GM21390 (cell line): ENCODE data around the gene CYP17A1.
A peak's percentile ranks its signal among the peaks of the same experiment; 100 is the strongest.

ENCODE experiments used
- ATAC-seq: cut with Tn5 transposase; IDR thresholded peaks from one replicate; pipeline ENCODE4 v1.9.1; 2021; ENCODE audit not compliant: unreplicated experiment

The CYP17A1 gene

DNA sequence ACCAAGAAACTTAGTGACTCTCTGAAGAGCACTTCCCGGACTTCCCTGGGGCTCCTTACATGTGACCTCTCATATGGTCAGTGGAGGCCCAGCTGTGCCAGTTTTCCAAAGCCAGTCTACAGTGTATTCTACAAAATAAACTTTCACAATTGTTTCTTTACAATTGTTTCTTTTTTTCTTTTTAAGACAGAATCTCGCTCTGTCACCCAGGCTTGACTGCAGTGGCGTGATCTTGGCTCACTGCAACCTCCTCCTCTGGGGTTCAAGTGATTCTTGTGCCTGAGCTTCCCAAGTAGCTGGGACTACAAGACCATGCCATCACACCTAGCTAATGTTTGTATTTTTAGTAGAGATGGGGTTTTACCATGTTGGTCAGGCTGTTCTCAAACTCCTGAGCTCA lies 25.9 kb downstream of the CYP17A1 start:
- ATAC-seq = no peak

DNA sequence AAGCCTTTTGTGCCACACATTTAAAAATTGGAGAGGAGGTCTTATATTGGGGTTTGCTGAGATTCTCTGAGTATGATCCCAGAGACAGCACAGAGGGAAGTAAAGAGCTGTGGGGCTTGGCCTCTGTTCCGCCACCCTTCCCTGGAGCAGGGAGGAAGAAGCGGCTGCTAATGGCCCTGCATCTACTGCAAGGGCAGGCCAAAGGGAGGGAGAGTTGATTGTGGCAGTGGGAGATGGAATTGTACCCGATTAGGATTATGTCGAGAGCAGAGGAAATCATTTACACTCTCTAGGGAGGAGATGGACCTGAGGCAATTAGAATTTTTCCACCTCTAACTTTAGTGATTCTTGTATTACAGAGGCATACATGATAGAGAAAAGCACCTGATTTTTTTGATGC lies 28.8 kb downstream of the CYP17A1 start:
- no peak for ATAC-seq

DNA sequence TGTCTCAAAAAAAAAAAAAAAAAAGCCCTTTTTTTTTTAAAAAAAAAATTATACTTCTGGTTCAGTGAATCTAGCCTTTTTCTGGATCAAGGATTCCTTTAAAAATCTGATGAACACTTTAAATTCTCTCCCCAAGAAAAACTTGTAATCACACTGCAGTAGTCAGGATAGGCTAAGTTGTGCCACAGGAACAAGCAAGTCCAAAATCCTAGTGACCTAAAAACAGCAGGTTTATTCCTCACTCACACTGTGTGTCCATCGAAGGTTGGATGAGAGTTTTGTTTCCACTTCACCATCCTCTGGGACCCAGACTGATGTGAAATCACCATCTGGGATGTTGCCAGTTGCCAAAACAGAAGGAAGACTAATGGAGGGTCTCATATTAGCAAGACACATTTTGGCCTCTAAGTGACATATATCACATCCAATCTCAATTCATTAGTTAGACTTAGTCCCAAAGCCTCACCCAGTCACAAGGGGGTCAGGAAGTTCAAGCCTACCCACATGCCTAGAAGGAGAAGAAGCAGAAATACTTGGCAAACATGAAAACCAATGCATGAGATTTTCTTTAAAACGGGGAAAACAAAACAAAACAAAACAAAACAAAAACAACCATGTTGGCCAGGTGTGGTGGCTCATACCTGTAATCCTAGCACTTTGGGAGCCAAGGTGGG lies 32.7 kb downstream of the CYP17A1 start:
- ATAC-seq = no peak

DNA sequence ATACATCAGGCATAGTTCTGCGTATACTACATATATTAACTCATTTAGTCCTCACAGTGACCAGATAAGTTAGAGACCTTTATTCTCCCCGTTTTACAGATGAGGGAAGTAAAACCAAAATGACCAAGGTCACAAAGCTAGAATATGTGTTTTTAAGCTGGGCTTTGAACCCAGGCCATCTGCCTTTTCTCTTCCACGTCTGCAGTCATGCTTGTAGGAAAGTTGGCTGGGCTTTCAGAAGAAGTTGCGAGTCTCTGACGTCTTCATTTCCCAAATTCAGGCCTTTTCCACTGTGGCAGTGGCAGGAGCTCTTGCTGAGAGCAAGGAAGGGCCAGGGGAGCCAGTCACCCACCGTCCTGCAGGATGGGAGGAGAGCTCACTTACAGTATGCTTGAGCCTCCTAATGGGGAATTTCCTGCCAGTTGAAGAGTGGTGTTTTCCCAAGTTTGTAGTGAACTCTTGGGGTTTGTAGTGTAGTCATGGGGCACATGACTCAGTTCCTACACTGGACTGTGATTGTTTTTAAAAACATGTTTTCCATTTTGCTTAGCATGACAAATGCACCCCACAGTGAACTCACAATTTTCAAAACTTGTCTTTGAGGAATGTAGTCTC lies 34.2 kb downstream of the CYP17A1 start:
- ATAC-seq = no peak

DNA sequence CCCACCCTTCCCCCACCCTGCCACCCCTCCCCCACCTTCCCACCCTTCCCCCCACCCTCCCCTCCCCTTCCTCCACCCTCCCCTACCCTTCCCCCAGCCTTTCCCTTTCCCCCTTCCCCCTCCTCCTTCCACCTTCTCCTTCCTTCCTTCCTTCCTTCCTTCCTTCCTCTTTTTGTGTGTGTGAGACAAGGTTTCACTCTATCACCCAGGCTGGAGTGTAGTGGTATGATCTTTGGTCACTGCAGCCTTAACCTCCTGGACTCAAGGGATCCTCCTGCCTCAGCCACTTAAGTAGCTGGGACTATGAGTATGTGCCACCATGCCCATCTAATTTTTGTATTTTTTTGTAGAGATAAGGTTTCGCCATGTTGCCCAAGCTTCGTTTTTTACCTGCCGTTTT lies 35.2 kb downstream of the CYP17A1 start:
- ATAC-seq = no peak

DNA sequence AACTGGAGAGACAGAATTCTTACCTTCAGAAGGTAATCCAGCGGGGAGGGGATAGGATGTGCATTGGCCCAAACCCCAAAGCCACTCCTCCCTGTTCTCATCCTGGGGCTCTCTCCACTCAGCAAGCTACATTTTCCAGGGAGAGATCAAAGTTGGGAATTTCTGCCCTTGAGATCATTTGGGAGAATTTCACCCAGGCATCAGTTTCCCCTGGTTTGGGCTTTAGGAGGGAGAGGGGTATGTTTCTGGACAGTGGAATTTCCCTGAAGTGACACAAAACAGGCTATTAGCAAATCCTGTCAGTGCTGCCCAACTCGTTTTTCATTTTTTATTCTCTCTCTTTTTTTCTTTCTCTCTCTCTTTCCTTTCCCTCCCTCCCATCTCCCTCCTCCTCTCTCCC lies 35.7 kb downstream of the CYP17A1 start:
- ATAC-seq = no peak

DNA sequence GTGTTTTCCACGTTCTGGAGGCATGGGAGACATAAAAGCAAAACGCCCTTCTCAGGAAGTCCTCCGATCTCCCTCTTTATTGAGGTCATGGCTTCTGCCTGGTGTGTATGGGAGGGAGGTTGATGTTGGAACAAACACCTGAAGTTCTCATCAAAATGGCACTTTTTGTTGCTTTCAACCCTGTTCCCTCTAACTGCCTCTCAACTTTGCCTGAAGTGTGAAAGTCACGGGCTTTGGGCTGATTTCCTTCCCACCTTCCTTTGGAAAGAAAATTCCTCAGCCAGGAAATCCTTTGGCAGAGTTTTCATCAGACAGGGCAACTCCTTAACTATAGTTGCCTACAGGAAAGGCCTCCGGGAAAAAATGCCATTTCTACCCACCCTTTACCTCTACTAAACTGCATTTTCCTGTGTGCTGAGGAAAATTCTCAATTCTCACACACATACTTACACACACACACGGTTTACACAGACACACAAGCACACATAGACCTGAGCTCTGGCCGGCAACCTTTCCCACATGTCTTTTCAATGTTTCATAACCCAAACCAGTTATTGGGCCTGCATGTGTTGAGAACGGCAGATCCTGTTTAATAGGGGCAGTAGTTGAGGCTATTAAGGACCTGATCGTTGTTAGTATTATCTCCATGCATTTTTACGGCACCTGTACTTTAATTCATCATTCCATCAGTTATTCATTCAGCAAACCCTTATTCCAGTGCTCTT lies 36.4 kb downstream of the CYP17A1 start:
- ATAC-seq = no peak

DNA sequence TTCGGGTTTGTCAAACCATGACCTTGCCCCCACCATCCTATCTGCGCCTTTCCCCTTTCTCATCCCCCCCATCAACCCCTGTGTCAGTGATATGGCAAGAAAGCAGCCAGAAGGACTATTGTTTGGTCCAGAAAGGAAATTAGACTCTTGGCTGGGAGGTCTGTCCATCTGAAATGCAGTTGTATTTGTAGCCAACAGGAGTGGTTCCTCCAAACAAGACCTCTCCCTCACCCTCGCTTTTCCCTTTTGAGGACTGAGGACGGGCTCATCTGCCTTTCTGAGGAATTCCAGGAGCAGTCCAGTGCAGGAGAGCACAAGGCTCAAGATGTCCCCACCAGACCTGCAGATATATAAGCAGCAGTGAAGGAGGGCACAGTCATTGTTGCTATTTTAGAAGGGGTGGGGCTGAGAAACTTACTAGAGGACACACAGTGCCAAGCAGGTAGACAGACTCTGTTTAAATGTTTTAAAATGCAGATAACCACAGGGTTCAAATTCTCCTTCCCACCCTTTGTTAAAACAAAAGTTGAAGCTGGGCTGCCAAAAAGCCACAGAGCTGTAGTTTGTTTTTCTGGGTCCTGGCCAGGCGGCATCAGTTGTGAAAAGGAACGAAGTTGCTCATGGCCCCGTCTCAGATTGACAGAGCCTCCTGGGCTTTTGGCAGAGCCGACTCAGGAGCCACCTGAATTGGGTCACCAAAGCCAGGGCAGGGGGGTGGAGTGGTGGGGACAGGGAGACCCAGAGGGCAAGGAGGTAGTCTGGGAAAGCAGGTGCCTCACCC lies 37.3 kb downstream of the CYP17A1 start:
- no peak for ATAC-seq

DNA sequence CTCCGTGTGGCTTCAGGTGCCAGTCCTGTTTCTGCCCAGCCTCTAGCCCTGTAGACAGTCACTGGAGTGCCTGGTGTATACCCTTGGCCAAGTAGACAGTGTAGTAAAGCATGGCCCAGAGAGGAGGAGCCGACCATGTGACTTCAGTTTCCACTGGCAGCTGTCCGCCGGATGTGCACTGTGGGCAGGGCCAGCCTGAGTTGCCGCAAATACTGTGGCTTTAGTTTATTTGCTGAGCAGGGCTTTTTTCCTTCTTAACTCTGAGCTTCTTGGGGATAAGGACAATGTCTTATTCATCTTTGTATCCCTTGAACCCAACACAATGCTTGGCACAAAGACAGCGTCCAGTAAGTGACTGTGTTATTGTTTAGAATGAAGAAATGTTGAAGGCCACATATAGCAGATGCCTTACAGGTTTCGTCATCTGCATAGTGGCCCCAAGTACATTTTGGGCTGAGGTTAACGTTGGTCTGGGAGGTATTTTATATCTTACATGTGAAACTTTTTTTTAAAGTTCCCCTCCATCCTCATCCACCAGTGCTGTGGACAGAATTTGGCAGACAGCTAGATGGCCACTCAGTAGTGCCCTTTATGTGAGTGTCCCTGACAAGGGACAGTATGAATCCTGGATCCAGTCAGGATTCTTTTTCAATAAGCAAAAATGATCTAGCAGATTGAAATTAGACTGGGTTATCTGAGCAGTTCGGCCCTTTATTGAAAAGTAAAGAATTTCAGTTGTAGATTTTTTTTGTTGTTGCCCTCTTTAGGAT lies 40.6 kb downstream of the CYP17A1 start:
- ATAC-seq = peak; percentile 96

DNA sequence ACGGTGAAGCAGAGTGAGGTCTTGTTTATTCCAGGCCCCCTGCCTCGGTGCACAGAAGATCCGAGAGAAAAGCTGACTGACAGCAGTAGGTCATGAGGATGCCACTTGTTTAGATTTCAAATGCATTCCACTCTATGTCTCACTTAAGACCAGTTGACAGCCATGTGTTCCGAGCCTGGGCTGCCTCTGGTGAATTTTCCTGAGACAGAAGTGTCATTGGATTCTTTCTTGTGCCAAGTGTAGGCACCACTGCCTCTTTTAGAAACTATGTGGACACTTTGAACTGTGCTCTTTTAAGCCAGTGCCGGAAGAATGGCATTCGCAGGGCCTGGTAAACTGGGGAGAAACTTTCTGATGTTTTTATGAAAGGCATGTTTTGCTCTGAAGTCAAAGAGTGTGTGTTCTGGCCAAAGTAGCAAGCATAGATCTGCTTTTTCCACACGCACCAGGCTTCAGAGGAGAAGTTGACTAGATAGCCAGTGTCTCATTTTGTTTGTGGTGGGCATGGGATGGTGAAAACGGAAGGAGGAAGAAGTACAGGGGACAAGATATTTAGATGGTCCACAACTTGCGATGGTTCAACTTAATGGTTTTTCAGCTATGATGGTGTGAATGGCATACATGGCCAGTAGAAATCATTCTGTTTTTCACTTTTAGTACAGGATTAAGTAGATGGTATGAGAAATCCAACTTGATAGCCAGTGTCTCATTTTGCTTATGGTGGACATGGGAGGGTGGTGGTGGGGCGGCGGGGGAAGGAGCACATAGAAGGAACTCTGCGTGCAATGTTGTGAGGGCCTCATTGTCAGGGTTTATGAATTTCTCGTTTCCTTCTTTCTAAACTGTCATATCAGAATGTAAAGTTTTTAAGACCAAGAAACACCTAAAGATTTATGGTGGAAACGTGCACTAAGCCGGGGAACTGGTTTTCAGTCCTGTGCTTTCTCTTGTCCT lies 41.5 kb downstream of the CYP17A1 start:
- peak; percentile 33 for ATAC-seq

DNA sequence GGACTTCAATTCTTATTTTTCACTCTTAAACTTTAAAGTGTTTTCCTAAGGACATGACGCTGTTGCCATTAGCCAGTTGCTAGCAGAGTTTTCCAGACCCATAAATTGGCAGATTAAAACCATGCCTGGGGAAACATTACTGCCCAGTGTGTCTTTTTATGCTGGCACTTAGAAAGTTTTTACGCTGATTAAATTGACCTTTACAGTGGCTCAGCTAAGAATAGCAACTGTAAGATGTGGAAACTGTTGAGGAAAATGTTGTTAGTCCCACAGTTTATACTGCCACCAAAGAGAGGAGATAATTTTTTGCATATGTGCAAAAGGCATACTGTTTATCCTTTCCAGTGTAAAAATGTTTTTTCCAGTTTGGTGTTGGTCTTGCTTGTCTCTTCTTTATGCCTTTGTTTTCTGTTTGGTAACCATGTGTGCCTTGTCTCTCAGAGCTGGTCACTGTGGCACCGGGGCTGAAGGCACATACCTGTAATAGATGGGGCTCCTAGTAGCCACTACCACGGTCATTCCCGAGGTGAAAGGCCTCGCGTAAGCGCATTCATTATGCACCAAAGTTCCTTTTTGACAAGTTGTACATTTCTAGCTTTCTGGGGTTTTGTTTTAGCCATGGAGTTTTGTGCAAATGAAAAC lies 45.3 kb downstream of the CYP17A1 start:
- ATAC-seq = no peak

DNA sequence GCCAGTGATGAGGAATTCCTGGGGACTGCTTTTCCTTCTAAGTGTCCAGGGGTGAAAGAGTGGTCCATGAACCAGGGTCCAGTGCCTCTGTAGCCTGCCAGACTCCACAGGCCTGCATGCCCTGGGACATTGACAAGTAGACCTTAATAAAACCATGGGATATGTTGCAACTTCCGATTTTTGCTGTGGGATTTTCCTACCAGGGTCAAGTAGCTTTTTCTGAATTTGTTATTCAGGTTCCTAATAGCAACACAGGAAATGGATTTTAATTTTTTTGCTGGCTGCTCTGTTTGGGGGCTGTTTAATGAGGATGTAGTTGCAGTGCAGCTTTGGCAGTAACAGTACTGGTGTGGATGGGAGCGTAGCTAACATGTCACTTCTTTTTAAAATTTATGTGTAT lies 51.4 kb downstream of the CYP17A1 start:
- no peak for ATAC-seq

DNA sequence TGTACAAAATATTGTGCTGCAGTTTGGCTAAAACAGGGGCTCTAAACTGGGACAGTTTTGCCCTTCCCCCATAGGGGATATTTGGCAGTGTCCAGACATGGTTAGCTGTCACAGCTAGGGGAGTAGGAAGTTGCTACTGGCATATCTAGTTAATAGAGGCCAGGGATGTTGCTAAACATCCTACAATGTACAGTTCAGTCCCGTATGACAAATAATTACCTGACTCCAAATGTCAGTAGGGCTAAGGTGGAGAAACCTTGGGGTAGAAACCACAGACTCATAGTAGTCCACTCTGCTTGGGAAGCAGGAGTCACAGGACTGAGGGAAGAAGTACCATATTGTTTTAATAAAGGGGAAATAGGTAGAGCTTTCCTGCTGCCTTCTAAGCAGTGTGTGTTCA lies 53.6 kb downstream of the CYP17A1 start:
- ATAC-seq = no peak

DNA sequence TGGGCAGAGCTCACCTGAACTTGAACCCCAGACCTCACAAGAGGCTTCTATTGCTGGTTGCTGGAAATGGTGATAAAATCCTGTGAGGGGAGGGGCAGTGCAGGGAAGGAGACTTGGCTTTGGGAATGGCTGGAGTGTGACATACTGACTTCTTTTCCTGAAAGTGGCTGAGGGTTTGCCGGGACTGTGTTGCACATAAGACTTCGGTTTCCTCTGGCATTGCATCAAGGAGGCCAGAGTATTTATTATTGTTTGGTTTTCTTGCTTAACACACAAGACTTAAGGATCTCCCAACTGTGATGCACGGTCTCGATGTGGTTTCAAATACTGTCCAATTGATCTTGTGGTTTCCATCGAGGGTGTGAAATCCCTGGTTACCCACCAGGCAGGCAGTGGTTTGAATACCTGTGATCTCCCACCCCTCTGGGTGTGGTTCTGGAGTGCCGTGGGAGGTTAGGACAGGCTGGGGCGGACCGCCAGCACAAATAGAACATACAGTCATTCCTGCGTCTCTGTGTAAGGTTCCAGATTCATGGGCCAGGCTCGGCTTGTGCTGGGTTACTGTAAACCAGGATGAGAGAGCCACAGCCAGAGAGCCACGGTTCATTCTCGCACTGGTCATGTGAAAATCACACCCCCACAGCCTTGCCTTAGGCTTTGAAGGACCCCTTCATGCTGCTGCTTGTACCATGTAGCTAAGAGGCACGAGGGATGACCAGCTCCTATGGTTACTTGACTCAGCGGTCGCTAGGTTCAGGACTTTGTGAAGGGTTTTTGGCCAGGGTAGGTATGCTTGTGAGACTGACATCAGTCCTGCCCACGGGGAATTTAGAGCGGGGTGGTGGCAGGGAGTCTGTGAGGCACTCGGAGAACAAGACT lies 54.3 kb downstream of the CYP17A1 start:
- ATAC-seq = no peak

DNA sequence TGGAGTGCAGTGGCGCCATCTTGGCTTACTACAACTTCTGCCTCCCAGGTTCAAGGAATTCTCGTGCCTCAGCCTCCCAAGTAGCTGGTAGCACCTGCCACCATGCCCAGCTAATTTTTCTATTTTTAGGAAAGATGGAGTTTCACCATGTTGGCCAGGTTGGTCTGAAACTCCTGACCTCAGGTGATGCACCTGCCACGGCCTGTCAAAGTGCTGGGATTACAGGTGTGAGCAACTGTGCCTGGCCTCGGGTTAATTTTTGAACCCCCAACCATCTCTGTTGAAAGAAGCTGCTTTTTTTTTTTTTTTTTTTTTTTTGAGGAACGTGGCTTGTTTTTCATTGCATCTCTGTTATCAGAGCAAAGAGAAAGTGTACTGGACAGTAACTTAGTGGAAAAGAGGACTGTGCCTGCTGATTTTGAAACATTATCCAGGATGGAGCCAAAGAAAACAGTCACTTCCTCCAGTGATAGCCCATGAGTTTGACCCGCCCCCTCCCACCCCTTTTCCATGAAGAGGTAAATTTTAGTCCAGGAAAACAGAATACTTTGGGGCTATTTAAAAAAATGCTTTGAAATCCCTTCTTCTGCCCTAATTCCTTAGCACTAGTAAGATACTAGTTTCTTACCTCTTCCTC lies 55.2 kb downstream of the CYP17A1 start:
- no peak for ATAC-seq

DNA sequence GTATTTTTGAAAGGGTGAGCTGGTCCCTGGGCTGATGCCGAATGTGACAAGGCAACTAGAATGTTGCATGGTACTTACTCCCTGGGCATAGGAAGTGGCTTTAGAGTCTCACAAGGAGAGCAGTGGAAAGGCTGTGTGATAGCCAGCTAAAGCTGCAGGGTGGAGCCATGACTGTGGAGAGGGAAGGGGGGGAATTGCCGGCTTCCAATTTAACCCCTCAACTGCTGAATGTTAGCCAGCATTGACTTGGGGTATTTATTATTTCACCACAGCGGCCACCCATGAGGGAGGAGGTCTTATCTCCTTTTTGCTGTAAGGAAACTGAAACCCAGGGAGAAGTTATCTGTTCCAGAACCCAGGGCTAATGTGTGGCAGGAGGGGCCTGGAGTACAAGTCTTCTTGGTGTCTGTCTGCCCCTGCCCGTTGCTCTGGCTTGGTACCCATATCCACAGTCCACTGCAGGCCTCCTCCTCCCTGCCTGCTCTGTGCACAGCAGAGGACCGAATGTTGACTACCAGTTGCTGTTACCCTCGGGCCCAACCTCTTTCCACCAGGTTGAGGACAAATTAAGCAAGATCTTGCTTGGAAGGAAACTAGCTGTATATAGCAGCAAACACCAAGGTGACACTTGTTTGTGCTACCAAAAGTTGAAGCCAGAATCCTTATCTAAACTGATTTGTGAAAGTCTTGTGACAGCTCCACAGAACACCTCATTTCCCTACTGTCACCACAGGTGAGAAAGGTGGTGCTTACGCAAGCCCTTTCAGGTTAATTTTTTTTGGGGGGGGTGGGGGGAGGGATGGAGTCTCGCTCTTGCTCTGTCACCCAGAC lies 55.9 kb downstream of the CYP17A1 start:
- no peak for ATAC-seq
